GM23248 (cell line): ENCODE measurements around the gene APOH.

ENCODE experiments used
- EZH2 ChIP-seq: fragments of 200-600 bp; sonication (generic); IDR thresholded peaks from 2 replicates; pipeline ENCODE4 v1.6.1; 2018; ENCODE audit warnings: antibody characterized with exemption, mild to moderate bottlenecking; ENCODE audit not compliant: insufficient read depth, poor library complexity, severe bottlenecking
- EZH2phosphoT487 ChIP-seq: fragments of 200-600 bp; sonication (generic); IDR thresholded peaks from 2 replicates; pipeline ENCODE4 v1.6.1; 2018; ENCODE audit warnings: antibody characterized with exemption, moderate library complexity, mild to moderate bottlenecking, low read depth; ENCODE audit not compliant: insufficient read depth

- TF ChIP-seq EZH2 (no peak), EZH2phosphoT487 (no peak)
Observed at GRCh38 chr17:66262767-66263166, 33.6 kb upstream of the APOH start.
